Adrenal gland (tissue), 12 donors: ENCODE results near the gene IFTAP. TPM values are rescaled to one million over a fixed set of nuclear protein-coding genes. Genes with fewer than 3 reads are reported as not detected.
"Not testable (repeated sequence)": the region's sequence is repeated elsewhere in the genome, so short reads cannot be mapped to it uniquely, and the experiment has no call there.

Experiments used
- DNase-seq, 7 donors: peaks; one replicate each; pipeline ENCODE4 v3.0.0-alpha.2; 2019 to 2020
- H3K27ac ChIP-seq, 5 donors: fragments of 200-600 bp; sonication (generic) in 4 of 5; 1 replicate in 3 of 5; 2 replicates in 2 of 5; pipeline versions ENCODE4 v1.5.1 to v1.8.0; 2016 to 2020; ENCODE audit warnings: mild to moderate bottlenecking in 1 of 5
- H3K27me3 ChIP-seq: fragments of 200-600 bp; 2 replicates; pipeline ENCODE4 v1.8.0; 2021
- H3K36me3 ChIP-seq, 2 donors: fragments of 200-600 bp; replicated peaks in 1 of 2; 1 replicate in 1 of 2; 2 replicates in 1 of 2; pipeline versions ENCODE4 v1.5.1 to v1.8.0; 2018 to 2022
- H3K4me1 ChIP-seq, 2 donors: fragments of 200-600 bp; replicated peaks in 1 of 2; 1 replicate in 1 of 2; 2 replicates in 1 of 2; pipeline versions ENCODE4 v1.5.1 to v1.8.0; 2018 to 2021
- H3K4me3 ChIP-seq, 4 donors: fragments of 200-600 bp; sonication (generic) in 3 of 4; one replicate each; pipeline ENCODE4 v1.5.1; 2016 to 2018
- H3K9me3 ChIP-seq, 3 donors: fragments of 200-600 bp; sonication (generic) in 1 of 3; replicated peaks in 1 of 3; 1 replicate in 2 of 3; 2 replicates in 1 of 3; pipeline versions ENCODE4 v1.5.1 to v1.8.0; 2016 to 2021
- CTCF ChIP-seq, 6 experiments: fragments of 450-650 bp in 4 of 6; fragments of 200-600 bp in 2 of 6; sonication (generic) in 1 of 6; IDR thresholded peaks; 1 replicate in 5 of 6; 2 replicates in 1 of 6; pipeline versions ENCODE4 v1.5.1 to v1.8.0; 2016 to 2021; ENCODE audit warnings: antibody characterized with exemption in 6 of 6, mild to moderate bottlenecking in 2 of 6, moderate library complexity in 1 of 6
- POLR2A ChIP-seq, 2 donors: fragments of 450-650 bp; IDR thresholded peaks; one replicate each; pipeline ENCODE4 v1.6.1; 2017; ENCODE audit warnings: antibody characterized with exemption in 2 of 2, mild to moderate bottlenecking in 2 of 2, moderate library complexity in 1 of 2
- WGBS, 4 donors: extraction: QIAGEN DNeasy Blood & Tissue Kit in 2 of 4; methylation state at CpG; one replicate each; pipeline versions ENCODE4 v1.1.5 to v1.1.7; 2013 to 2017; 5-methylcytosine and 5-hydroxymethylcytosine counted together
- intact Hi-C, 2 donors: fragments of 100-400 bp; cut with DNase I; formaldehyde crosslinking; loops; one replicate each; pipeline versions ENCODE4 v1.14.1 to v1.15.0; 2022 to 2023
- polyA plus RNA-seq, 3 donors: library from polyadenylated mRNA; stranded (reverse); fragments of 200-250 nt in 2 of 3; fragments of 350-450 nt in 1 of 3; fragmentation: Illumina TruSeq in 1 of 3; extraction: RNeasy Lipid Tissue Mini Kit (QIAGEN cat#74804) in 1 of 3; gene quantifications; one replicate each; pipeline ENCODE4 v1.2.3, GENCODE V29; 2013 to 2014
- total RNA-seq, 9 donors: library from RNA; depleted of rRNA in 4 of 9; stranded (reverse); fragments of >200 nt in 4 of 9; fragments of 120-200 nt in 1 of 9; fragmentation: NEBNext Ultra II Directional in 1 of 9; extraction: Animal tissue kit (Norgen Biotek cat#: 25700) in 1 of 9; gene quantifications; one replicate each; pipeline versions ENCODE4 v1.1.0 to v1.2.4, GENCODE V29; 2013 to 2023
- donor health status: healthy with polysubstance abuse.
- donor health status: Bipolar disorder and iron deficiency.
- donor health status: DM: yes; HTN: yes; CAD: no.
- donor health status: DM: no; HTN: no; CAD: no.
- donor health status: DM: no; HTN: no; CAD: no.
- donor health status: DM: yes; HTN: yes; CAD: no.

The IFTAP gene
- total and polyA plus RNA-seq, 12 donors = 16.2 to 44.7 (median 23.5) TPM

GRCh38 chr11:36657610-36658267 is 63.4 kb downstream of the IFTAP start:
- intact Hi-C loops = no loop called here
- H3K4me1 ChIP-seq = no peaks in the 10 kb centered on the region
- TF ChIP-seq CTCF (IDR thresholded peaks at IDR 0.05) = no peak
- no peak for TF ChIP-seq POLR2A (IDR thresholded peaks at IDR 0.05)
- H3K9me3 ChIP-seq = no peaks in the 10 kb centered on the region
- no peaks in the 10 kb centered on the region for H3K27me3 ChIP-seq
- WGBS, 4 donors = 78 to 86% (median 83%) methylated on average over 6 of the region's 6 CpGs
- no peak overlapping the region for H3K27ac ChIP-seq
- H3K4me3 ChIP-seq = no peak overlapping the region
- peak in 1 of 7 donors; percentile 65 for DNase-seq
- H3K36me3 ChIP-seq = no peaks in the 10 kb centered on the region

- H3K27me3 ChIP-seq, H3K9me3 ChIP-seq, H3K4me3 ChIP-seq, H3K36me3 ChIP-seq, H3K4me1 ChIP-seq, DNase-seq, intact Hi-C loops, H3K27ac ChIP-seq: not testable (repeated sequence)
- 51 to 71% (median 60%) methylated on average over 2 of the region's 2 CpGs for WGBS, 4 donors
Observed at GRCh38 chr11:36661359-36661758, 67.1 kb downstream of the IFTAP start.

GRCh38 chr11:36672815-36673450 is 78.6 kb downstream of the IFTAP start:
- Histone ChIP-seq H3K4me1 (no peaks in the 10 kb centered on the region), H3K4me3 (no peak overlapping the region), H3K9me3 (no peaks in the 10 kb centered on the region), H3K36me3 (no peaks in the 10 kb centered on the region), H3K27ac (no peak overlapping the region), H3K27me3 (no peaks in the 10 kb centered on the region)
- DNase-seq = peak in 5 of 7 donors; percentile 18 to 44 (median 22)
- TF ChIP-seq POLR2A (IDR thresholded peaks at IDR 0.05) = no peak
- peak; percentile 72 to 87 (median 76) for TF ChIP-seq CTCF (IDR thresholded peaks at IDR 0.05)
- WGBS, 4 donors = 40 to 52% (median 45%) methylated on average over 5 of the region's 5 CpGs
- intact Hi-C loops = loop anchor here (5.0 kb wide), 2 partner anchors 106 to 111 kb away; partner anchors contain the start of gene RAG1 (in 1 of the 2)

GRCh38 chr11:36679547-36679946 is 85.2 kb downstream of the IFTAP start:
- H3K36me3 ChIP-seq, H3K27me3 ChIP-seq, H3K4me1 ChIP-seq, DNase-seq, H3K9me3 ChIP-seq, intact Hi-C loops, H3K27ac ChIP-seq, H3K4me3 ChIP-seq: not testable (repeated sequence)
- WGBS, 4 donors = 82 to 96% (median 91%) methylated on average over 6 of the region's 6 CpGs

- no peaks in the 10 kb centered on the region for H3K27me3 ChIP-seq
- 85 to 100% (median 97%) methylated on average over 1 of the region's 1 CpG for WGBS, 4 donors
- DNase-seq = no peak
- H3K9me3 ChIP-seq = no peaks in the 10 kb centered on the region
- H3K36me3 ChIP-seq = no peaks in the 10 kb centered on the region
- no peak overlapping the region for H3K27ac ChIP-seq
- H3K4me1 ChIP-seq = no peaks in the 10 kb centered on the region
- intact Hi-C loops = no loop called here
- no peak overlapping the region for H3K4me3 ChIP-seq
- TF ChIP-seq POLR2A (IDR thresholded peaks at IDR 0.05) (no peak), CTCF (IDR thresholded peaks at IDR 0.05) (no peak)
Observed at GRCh38 chr11:36683818-36684217, 89.5 kb downstream of the IFTAP start.
